DLD1 (cell line): Measurements from ENCODE around the gene EEF1A2.

Experiments
- in situ Hi-C: cut with HindIII; loops from 2 replicates; pipeline ENCODE4 v1.10.0; 2017; ENCODE audit warnings: low sequenced_read_pairs

Gene EEF1A2

DNA sequence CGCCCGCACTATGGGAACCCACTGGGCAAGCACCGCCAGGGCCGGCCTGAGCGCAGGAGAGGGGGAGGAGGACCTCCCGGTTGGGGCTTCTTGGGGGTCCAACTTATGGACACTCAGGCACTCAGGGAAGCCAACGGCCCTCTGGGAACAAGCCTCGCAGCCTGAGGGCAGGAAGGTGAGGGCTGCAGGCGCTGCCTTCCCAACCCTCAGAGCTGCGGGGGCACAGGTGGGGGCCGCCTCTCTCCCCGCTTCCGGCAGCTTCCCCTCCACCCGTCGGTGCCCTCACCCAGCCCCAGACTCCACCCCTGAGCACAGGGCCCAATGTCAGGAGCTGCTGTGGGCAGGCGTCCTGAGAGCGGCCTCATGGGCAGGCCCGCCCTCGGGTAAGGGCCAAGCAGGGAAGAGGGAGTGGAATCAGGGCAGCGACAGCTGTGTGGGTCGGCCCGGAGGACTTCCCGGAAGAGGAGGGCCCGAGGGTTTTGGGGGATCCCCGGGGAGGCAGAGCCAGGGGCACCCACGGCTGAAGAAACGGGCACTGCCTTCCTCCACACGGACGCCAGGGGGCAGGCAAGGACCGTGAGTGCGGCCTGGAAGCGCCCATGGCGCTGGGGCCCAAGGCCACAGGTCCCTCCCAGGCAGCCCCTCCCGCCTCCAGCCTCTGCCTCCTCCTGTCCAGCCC, 38.8 kb upstream of the EEF1A2 start:
- in situ Hi-C loops = no loop called here

DNA sequence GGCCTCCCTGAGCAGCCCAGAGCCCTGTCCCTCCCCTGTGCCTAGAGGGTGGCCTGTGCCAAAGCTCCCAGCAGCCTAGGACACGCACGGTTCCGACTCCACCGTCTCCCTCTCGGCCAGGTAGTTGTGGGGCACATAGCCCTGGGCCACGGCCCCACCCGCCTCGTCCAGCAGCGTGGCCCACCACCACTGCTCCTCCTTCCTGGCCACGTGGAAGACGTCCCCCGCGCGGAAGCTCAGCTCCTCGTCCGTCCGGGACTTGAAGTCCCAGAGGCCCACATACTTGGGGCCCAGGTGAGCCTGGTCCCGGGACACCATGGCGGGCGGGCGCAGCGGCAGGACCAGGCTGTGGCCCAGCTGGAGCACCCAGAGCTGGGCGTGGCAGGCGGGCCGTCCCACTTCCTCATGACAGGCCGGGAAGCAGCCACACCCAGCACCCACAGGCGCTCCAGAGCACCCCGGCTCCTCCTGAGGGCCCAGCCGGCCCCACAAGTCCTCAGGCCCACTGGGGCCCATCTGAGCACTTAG, 38.2 kb upstream of the EEF1A2 start, which contains the start of gene PTK6:
TSS of gene PTK6 (minus strand) at position 380 of the 528 bp plus-strand sequence. CDS start at position 318, 62 bp downstream.
- in situ Hi-C loops = no loop called here

DNA sequence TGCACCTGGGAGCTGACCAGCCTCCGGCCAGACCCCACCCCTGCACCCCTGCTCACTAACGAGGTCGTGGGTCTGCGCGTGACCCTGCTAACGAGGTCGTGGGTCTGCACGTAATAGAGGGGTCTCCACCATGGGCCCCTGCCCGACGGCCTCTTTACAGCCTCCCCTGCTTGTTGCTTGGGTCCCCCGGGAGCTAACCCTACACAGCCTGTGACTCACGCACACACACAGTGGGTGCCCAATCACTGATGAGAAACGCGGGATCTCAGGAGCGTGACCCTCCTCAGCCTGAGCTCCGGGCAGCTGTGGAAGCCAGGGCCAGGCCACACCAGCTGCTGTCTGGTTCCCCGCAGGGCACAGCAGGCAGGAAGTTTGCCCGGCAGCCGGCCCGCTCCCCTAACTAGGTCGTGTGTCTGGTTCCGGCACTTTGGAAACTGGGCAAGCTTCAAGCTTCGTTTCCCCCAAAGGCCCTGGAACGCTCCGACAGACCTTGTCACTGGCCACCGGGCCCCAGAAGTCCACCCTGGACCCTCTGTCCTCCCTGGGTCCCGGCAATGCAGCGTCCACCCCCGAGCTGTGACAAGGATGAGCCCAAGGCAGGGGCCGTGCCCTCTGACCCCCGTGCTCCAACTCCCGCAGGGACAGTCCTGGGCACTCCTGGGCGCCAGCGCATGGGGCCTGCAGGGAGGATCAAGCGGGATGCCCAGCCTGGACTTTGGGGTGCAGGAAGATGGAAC, 37.5 kb upstream of the EEF1A2 start:
- in situ Hi-C loops = no loop called here

DNA sequence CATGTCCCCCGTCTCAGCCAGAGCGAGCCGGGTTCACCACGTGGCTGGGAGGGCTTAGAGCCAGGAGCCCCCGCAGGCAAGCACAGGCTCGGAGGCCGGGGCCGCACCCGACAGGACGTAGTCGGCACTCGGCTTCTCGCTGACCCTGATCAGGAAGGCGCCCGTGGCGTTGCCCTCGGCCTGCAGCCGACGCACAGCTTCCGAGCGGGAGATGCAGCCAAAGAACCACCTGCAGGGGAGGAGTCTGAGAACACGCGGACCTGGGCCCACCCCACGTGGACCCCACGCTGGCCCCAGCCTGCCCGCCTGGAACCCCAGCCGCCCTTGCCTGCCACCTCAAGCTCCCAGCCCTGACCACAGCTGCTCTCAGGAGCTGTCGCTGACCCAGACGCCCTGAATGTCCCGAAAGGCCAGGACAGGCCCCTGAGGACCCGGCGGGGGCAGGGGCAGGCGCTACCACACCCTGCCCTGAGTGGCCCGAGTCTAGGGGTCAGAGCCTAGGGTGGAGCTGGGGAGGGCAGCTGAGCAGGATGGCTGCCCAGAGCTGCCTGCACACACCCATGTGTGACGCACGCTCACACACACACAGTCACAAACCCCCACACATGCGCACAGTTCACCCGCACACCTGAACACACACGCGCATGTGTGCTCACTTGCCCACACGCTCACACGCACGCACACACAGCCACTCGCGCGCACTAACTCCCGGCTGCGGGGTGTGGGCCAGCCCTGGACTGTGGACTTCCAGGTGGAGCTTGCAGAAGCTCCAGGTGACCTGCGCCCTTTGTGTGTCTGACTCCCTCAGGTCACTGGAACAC, 36.2 kb upstream of the EEF1A2 start:
- in situ Hi-C loops = no loop called here

DNA sequence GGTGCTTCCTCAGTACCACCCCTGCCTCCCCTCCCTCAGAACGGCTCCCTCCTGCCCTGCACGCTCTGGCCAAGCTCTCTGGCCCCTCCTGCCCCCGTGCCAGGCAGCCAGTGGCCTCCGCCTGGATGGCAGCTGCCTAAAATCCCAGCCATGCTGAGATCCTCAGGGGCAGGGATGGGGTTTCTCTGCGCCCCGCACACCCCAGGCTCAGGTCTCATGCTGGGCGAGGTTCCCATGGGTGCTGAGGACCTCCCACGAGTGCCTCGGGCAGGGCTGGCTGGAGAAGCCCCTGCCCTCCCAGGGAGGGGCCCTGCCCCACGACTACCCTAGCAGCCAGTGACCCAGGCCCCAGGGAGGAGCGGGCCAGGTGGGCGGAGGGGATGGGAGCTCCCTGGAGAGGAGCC, 35.5 kb upstream of the EEF1A2 start:
- in situ Hi-C loops = no loop called here

DNA sequence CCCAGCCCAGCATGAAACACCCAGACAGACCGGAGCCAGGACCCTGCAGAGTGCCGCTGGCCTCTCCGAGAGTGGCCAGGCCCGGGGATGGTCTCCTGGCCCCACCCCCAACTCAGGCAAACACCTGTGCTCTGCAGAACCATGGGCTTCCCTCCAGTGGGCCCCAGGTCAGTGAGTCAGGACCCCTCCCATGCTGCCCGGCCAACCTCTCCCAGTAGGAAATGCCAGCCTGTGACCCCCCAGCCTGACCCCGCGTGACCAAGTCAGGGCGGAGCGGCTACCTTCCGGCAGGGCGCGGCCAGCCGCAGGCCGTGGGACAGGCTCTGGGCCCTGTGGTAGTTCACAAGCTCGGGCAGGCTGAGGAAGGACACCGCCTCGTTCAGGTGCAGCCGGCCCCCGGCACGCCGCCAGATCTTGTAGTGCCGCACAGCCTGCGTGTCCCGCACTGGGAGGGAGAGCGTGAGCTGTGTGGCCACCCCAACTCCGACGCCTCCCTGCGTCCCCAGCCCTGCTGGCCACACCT, 35.0 kb upstream of the EEF1A2 start:
- in situ Hi-C loops = no loop called here

DNA sequence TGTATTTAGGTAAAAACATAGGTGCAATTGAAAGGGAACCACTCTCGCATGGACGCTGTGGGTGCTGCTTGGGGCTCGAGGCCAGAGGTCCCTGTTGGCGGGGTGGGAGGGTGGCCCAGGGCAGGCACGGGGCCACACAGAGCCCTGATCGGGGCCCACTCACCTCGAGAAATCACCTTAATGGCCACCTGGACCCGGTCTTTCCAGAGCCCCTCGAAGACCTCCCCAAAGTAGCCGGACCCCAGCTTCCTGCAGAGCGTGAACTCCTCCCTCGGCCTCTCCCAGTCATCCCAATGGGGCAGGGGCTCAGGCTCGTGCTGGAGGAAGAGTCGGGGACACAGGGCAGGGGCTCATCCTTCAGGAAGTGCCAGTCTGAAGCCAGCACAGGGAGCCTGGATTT, 34.5 kb upstream of the EEF1A2 start:
- in situ Hi-C loops = no loop called here

DNA sequence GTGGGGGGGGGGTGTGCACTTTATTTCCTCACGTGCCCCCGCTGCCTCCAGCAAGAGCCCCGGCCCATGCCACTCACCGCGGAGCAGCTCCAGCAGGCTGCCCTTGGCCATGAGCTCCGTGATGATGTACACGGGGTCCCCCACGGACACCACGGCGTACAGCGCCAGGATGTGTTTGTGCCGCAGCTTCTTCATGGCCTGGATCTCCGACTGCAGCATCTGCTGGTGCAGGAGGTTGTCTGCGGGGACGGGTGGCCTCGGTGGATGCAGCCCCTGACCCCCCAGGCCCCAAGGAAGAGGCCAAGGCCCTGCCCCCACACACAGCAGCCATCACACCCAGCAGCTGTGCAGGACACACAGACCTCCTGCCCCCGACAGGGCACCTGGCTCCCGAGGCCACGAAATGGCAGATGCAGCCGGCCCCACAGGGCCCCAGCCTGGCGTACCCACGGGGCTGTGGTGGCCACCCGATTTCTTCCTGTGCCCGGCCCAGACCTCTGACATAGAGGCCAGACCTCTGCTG, 33.6 kb upstream of the EEF1A2 start:
- in situ Hi-C loops = no loop called here

DNA sequence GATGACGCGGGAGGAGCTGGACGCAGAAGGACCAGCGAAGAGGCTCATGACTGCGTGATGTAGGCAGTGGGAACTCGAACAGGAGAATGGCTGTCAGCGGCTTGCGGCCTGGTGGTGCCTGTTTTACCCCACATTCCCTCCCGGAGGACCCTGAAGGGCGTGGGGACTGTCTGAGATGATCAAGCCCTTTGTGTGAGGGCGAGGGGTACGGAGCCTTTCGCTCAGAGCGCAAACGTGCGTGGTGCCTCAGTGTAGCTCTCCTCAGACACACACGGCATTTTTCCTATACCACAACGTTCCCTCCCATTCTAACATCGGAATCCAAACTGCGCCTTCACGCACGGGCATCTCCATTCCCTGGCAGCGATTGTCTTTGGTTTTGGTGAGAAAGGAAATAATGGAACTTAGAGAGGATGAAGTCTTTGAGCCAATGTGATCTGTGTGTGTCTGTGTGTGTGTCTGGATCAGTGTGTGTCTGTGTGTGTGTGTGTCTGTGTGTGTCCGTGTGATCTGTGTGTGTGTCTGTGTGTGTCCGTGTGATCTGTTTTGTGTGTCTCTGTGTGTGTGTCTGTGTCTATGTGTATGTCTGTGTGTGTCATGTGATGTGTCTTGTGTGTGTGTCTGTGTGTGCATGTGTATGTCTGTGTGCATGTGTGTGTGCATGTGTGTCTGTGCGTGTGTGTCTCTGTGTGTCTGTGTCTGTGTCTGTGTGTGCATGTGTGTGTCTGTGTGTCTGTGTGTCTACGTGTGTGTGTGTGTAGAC, 33.0 kb upstream of the EEF1A2 start:
- in situ Hi-C loops = no loop called here

DNA sequence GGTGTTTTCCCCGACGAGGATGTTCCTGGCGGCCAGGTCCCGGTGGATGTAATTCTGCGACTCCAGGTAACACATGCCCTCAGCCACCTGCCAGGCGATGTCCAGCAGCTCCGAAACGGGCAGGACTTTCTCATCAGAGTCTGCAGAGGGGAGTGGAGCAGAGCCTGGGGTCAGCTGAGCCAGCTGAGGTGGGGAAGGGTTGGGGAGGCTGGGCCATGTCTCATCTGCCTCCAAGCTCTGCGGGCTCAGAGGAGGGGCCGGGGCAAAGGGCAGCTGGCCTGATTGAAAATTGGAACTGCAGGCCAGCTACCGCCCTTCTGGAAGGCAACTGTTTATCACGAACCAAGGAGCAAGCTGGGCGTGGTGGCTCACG, 31.9 kb upstream of the EEF1A2 start:
- in situ Hi-C loops = no loop called here

DNA sequence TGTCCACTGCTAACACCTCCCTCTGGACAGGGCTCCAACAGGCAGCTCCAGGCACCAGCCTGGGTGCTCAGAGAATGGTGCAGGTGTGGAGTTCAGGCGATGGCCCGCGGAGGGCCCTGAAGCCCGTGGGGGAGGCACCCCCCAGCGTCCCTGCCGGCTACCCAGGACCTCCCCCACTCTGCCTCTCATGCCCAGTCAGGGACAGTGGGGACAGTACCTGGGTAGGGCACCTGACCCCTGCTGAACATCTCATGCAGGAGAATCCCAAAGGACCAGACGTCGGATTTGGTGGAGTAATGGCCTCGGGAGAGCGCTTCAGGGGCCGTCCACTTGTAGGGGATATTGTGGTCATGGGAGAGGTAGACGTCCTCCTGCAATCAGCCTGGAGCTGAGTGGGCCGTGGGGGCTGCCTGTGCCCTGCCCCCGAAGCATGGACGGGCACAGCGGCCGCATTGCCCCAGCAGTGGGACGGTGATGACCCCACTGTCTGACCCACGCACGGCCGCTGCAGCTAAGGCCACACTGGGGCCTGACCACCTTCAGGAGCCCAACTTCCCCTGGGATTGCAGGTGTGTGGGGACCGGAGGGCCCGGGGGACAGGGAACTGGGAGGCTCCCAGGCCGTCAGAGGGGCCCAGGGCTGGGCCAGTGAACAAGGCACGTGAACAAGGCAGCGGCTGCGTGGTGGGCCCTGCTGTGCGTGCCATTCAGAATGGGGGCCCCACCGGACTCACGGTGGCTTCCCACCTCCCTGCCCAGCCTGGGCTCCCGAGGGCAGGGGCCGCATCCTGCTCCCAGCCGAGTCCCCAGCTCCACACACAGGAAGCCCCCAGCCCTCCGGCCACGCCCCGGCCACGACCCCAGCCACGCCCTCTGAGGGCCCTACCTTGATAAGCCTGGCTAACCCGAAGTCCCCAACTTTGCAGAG, 31.2 kb upstream of the EEF1A2 start:
- in situ Hi-C loops = no loop called here

DNA sequence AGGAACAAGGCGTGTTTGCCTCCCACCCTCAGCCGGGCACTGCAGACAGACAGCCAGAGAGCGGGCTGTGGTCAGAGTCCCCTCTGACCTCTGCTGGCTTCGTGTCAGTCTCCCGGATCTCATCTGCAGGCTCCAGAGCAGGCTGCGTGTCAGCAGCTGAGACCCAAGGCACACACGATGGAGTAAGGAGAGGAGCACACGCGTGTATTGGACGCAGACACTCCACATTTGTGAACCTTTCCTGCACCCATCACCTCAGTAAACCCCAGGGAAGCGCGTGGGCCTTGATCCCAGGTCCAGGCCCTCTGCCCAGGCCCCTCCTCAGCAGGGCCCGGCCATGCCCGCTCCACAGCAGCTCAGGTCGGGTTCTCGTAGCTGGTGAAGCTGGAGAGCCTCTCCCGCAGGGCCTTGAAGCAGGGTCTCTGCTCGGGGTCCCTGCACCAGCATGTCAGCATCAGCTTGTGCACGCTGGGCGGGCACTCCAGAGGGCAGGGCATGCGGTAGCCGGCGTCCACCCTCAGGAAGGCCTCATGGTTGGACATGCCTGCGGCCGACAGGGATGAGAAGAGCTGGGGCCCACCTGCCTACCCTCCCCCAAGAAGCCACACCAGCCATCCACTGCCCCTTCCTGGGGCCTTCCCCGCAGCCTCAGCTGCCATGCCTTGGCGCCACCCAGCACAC, 30.4 kb upstream of the EEF1A2 start:
- in situ Hi-C loops = no loop called here

DNA sequence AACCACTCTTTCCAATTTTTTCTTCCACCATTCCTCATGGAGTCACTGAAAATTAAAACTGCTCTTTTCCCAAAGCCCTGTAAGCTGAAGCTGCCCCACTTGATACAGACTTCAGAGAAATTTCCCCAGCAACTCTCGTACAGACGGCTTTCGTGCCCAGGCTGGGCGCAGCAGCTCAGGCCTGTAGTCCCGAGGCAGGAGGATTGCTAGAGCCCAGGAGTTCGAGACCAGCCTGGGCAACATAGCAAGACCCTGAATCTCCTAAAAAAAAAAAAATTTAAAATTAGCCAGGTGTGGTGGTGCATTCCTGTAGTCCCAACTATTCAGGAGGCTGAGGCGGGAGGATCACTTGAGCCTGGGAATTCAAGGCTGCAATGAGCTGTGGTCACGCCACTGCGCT, 28.3 kb upstream of the EEF1A2 start:
- in situ Hi-C loops = no loop called here

DNA sequence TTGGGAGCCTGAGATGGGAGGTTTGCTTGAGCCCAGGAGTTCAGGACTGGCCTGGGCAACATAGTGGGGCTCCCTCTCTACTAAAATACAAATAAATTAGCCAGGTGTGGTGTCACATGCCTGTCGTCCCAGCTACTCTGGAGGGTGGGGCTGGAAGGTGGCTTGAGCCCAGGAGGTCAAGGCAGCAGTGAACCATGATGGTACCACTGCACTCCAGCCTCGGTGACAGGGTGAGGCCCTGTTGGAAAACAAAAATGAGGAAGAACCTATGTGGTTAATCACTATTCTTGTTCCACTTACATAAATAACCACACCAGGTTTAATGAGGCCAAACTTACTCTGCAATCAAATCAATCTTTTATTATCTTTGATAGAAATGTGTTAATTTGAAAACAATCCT, 27.1 kb upstream of the EEF1A2 start:
- in situ Hi-C loops = no loop called here

DNA sequence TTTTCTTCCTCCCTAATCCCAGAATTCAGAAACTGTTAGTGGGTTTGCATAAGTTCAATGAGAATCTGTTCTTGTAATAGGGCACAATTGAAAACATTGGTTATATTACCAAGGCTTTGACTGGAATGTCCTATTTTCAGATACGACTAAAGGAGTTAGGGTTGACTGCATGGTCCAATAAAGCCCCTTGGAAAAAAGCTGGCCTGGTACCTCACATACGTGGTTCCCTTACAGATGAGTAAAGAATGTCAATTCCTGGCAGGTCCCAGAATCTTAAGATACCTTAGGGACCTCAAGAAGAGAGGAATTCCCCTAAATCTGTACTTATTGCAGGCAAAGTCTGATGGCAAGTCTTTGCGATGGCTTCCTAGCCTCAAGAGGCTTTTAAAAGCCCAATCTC, 26.3 kb upstream of the EEF1A2 start:
- in situ Hi-C loops = no loop called here

DNA sequence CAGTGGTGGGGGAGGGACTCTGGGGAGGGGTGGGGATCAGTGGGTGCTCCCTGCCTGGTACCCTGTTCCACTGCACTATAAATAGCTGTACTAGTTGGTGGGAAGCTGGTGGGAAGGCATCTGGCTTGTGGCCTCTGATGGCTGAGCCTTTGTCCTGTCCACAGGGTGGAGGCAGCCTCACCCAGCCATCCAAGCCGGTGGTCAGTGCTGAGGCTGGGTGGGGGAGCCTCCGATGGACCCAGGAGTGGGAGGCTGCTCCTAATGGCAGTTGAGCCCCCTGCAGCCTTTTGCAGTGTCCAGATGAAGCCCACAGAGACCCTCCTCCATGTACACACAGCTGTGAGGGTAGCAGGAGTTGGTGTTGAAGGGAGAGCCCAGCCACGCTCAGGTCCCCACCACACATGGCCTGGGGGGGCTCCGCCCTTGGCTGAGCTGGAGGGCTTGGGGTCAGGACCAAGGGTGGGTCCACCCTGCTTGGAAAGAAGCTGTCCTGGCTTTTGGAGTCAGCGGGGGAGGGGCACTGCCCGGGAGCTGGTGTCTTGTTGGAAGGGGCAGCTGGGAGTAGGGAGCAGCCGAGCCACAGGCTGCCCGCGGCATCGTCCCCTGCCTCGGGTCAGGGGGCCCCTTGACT, 24.2 kb upstream of the EEF1A2 start:
- in situ Hi-C loops = no loop called here

DNA sequence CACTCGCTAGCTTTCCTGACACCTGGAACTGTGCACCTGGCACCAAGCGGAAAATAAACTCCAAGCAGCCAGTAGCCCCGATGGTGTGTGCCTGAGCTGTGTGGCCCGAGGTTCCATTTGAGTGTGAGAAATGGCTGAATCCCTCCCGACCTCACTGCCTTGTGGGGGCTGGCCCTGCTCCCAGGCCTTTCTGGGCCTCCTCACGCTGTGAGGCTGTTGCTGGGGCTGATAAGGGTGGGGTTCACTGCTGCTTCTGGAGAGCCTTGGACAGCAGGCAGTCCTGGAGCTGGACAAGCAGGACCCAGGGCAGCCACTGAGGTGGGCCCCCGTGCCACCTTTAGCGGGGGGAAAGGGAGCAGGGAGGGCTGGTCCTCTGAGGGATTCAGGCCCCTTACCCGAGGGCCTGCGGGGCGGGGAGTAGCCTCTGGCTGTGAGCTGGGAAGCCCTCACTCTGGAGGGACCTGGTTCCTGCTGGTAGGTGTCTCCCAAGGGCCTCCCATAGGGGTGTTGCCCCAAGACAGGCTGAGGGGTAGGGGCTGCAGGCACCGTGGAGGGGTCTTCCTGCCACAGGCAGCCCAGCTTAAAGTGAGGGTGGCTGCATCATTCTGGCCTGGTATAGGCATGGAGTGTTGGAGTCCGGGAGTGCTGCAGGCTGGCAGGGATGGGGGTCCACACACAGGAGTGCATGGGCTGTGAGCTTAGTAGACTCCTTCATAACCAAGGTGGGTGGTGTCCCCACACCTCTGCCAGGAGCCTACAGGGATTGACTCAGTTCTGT, 23.4 kb upstream of the EEF1A2 start:
- in situ Hi-C loops = no loop called here
